GM19099 (cell line): ENCODE data around the gene MPHOSPH9.

Experiments used
- POLR2A ChIP-seq: IDR thresholded peaks from 3 replicates; pipeline ENCODE4 v1.6.1; 2011; ENCODE audit warnings: low read depth; ENCODE audit not compliant: insufficient read length; ENCODE audit errors: extremely low read depth

Gene MPHOSPH9

DNA sequence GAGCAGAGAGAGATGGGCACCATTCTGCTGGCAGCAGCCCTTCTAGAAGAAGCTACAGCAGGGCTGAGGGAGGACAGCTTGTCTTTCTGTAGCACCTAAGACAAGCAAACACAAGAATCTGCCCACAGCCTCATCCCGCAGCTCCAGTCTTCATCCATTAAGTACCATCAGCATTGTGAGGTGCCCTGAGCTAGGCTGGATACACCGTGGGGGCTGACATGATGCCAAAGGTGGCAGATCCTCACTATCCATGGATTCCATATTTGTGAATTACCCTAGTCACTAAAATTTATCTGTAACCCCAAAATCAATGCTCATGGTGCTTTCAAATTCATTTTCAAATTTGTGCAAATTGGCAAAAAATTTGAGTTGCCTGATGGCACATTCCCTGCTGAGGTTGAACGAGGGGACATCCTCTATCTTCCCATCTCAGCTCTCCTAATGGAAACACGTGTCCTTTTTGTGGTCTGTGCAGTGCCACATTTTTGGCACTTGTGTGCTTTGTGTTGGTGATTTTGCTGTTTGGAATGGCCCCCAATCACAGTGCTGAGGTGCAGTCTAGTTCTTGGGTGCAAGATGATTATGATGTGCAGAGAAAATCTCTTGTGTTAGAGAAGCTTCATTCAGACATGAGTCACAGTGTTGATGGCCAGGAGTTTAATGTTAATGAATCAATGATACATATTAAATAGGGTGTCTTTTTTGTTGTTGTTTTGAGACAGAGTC, 89.0 kb downstream of the MPHOSPH9 start:
- no peak for TF ChIP-seq POLR2A

DNA sequence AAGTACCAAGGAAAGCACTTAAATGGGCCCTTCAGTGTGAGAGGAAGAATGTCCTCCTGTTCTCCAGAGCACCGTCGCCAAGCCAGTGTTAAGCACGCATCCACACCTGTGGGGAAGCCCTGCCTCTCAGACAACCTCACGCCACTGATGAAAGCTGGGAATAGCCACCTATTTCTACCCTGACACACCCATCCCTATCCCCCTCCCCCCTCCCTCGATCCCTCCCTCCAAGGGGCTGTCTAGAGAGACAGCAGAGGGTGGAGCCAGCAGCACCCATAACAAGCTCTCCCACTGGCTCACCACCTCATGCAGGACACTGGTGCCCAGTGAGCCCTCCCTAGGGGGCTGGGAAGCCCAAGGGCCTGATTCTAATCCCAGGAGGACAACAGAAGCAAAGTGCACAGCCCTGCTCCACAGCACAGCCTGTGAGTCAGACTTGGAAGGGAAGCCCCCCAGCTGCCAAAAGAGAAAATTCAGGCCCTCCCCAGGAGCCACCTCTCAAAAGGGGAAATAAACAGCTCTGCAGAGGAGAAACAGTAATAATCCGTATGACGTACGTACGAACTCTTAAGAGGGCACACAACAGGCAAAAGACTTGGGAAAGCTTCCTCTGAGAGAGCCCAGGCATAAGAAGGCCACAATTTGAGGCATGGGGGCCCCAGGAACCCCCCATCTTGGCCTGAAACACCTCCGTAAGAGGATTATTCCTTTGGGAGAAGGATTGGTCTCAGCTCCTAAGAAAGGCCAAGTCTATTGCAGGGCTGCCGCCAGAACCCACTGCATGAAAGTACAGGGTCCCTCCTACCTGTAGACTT, 89.8 kb downstream of the MPHOSPH9 start:
- no peak for TF ChIP-seq POLR2A

DNA sequence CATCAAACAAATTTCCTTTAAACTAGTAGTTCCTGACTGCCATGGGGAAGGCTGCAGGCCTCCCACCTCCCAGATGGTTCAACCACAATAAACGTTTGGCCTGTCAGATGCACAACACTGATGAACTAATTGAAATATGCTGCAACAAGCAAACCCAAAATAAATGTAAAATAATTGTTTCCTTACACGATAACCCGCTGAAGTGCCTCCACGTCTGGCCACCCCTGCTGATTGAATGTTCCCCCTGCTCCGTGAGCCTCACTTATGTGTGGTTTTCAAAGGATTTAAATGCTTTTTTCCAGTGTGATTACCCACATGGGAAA, 90.5 kb downstream of the MPHOSPH9 start:
- no peak for TF ChIP-seq POLR2A

DNA sequence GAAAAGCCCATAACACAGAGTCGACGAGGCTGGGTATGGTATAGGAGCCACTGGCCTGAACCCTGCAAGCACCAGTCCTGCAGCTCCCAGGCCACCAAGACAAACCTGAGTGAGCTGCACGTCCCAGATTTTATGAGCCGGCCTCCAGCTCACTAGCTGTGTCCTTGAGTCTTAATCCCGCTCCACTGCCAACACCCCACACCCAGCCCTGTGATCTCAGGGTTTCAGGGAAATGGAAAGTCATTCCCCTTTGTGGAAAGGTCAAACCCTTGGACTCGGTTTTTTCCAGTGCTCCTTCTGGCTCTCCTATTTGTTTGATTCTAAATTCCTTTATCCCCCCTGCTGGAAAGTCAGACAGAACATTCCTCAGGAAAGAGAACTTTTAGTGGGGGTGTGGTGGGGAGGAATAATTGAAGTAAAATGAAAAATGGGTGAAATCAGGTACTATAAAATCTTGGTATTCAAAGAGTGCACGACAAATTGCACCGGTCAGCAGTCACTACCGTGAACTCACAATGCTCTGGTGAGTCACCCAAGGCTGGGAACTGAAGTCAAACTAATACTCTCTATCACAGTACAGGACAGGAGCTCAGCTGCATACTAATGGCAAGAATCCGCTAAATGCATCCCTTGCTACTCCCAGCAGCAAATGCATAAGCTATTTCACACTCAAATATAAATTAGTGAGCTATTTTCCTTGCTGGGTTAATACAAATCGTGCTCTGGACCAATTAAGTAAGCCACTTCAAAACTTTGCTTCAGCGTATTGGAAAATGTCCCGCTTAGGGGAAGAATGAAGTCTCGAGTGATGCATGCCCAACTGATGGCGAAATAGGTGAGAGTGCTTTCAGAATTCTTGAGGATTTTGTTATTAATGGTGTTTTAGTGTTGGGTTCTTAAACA, 91.1 kb downstream of the MPHOSPH9 start:
- TF ChIP-seq POLR2A, result no peak

DNA sequence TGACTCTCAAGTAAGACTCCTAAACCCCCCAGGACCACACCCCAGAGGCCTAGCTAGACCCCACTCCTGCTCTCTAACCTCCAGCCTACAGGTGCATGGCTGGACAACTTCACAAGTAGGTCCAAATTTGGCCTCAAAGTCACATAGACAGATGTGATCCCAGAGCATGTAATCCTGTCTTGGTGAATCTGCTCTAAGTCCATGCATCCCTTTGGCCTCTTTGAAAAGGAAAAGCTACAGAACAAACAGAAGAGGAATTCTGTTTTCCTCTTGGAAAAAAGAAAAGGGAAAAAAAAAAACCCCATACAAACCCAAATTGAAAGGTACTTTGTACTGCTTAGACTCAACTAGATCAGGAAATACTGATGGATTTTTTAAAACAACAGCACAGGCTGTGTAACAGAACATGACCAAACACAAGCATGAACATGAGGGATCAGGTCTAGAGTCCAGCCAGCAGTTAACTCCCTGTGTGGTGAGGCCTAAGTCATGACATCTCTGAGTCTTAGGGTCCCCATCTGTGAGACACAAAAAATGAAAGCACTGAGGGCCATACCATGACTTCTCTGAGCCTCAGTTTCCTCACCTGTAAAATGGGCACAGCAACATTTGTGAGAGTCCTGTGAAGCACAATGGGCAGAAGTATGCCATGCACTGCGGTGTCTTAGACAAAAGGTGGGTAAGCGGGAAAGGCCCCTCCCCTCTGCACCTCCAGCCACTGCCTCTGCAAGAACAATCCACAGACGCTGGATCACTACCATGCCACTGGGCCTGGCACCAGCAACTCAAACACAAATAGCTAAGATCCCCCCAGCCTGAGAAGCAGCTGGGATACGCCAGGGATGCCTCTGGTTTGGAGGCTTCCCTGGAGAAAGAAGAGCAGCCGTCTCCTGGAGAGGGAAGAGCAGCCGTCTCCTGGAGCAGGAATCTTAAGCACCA, 92.0 kb downstream of the MPHOSPH9 start:
- no peak for TF ChIP-seq POLR2A

DNA sequence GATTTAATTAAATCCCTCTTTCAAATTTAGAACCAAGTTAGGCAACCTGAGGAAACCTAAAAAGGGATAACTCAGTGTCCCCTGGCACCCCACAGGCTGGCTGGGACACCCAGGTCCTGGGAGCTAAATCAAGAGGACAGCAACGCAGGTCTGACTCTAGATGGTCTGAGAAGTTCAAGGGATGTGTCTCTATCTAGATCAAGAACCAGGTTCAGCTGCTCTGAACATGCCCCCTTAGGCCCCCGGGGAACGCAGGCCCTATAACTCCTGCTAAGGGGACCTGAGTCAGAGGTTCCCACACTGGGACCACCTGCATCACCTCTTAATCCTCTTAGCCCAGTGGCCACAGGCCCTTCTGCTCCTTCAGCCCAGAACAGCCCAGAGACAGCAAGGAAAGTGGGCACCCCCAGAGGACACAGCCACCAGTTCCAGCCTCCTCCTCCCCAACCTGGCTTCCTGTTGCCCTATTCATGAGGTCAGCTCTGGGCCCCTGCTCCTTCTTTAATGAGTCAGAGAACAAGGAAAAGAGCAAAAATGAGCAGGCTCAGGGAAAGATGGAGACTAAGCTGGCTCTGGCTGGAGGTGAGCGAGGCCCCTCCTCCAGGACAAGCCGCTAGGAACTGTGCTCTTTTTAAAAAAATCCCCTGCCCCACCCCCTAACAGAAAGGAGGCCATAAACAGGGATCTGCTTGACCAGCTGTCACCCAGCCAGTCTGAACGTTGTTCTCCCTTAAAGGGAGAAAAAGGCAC, 92.8 kb downstream of the MPHOSPH9 start:
- no peak for TF ChIP-seq POLR2A

DNA sequence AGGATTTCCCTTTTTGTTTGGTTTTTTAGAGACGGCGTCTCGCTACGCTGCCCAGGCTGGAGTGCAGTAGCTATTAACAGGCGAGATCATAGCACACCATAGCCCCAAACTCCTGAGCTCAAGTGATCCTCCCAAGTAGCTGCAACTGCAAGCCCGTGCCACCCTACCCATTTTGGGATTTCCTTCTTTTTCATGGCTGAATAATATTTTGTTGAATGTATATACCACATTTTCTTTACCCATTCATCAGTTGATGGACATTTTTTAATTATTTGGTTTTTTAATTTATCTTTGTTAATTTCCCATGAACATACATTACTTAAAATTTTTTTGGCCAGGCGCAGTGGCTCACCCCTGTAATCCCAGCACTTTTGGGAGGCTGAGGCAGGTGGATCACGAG, 97.3 kb downstream of the MPHOSPH9 start:
- TF ChIP-seq POLR2A, result no peak

DNA sequence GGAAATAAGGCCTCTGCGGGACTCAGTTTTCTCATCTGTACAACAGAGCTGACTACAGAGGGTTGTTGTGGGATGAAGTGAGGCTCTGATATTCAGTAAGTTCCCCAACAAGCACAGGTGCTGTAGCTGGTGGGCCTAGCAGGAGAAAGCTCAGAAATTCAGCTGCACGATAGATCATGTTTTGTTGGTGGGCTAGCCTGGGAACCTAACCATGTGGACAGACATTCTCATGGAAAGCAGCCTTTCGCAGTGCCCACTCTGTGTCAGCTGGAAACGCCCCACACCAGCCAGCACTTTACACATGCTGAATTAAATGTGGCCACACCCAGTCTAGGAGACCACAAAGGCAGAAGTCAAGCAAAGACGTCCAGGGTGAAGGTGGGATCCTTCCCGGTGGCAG, 98.1 kb downstream of the MPHOSPH9 start:
- TF ChIP-seq POLR2A, result no peak

DNA sequence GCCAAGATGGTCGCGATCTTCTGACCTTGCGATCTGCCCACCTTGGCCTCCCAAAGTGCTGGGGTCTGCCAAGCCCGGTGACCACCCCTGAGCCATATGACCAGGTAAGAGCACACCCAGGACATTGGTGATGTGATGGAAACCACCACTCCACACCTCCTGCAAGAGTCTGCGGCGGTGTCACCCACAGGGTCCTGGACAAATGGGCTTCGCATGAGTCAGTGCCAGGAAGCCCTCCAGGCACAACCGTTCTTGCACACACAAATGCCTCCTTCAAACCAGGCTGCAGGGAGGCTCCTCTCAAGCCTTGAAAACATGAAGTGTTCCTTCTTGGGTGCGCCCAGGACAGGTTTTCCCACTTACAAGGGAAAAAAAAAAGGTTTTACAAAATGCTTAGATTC, 98.7 kb downstream of the MPHOSPH9 start:
- no peak for TF ChIP-seq POLR2A

DNA sequence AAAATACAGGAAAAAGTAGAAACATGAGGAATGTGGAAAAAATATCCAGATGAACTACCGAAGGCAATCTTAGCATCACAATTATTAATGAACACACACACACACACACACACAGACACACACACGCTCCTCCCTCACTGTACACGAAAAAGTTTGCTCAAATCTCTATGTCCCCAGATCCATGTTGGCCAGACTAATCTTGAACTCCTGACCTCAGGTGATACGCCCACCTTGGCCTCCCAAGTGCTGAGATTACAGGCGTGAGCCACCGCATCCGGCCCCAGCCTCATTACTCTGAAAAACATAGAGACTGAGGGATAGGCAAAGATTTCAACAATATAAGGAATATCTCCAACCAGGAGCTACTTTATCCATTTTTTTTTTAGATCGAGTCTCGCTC, 99.2 kb downstream of the MPHOSPH9 start:
- TF ChIP-seq POLR2A, result no peak

DNA sequence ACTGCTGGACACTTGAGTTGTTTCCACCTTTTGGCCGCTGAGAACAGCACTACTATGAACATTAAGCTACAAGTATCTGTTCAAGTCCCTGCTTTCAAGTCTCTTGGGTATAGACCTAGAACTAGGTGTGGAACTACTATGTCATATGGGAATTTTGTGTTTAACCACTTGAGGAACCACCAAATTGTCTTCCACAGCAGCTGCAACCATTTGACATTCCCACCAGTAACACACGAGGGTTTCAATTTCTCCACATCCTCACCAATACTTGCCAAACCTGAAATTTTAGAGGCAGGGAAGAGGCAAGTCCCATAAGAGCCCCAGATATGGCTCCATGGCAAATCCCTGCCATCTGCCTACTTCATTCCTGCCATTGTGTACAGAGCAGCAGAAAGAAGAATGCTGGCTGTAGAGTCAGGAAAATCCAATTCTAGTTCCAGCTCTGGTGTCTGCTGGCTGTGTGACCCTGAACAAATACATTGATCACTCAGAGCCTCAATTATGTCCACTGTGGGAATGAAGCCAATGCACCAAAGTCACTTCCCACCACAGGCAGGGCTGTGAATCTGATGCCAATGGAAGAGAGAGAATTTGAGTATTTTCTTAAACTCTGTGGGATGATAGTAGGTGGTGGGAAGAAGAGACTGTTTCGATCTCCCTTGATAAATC, 99.9 kb downstream of the MPHOSPH9 start:
- TF ChIP-seq POLR2A, result no peak

DNA sequence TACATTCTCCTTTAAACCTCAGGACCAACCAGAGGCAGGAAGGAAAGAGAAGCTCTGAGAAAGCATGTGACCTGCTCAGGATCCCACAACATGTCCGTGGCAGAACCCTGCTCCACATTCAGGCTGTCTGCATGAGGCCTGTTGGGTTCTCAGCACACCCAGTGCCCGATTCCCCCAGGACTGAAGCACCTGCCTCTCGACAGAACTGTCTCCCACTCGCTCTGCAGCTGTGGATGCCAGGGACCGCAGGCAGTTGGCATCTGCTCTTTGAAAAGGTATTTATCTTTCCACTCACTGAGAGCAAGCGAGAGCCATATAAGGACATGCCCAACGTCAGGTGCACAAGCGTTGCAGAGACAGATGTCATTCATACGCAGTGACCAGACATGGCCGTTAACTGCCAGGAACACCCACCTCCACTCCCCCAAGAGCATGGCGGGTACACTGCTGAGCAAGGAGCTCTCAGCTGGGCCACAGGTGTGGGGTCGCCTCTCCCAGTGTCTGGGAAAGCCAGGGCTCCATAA, 101.0 kb downstream of the MPHOSPH9 start:
- TF ChIP-seq POLR2A, result no peak

DNA sequence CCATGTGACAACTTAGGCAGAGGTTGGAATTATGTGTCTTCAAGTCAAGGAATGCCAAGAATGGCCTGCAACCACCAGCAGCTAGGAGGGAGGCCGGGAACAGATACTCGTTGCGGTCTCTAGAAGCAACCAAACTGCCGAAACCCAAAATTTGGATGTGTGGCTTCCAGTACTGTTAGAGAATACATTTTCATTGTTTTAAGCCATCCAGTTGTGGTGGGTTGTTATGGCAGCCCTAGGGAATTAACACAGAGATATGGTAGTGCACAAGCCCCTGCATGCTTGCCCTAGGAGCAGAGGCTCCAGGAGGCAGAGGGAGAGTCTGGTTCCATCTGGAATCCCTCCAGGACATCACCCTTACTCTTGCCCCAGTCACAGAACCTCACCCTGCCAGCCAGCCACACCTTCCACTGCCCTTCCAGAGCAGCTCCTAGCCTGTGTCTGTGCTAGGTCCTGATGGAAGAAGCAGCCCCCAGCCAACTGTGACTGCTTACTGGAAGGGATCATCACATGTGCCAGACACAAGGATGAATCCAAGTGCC, 101.6 kb downstream of the MPHOSPH9 start:
- no peak for TF ChIP-seq POLR2A
